ENCODE measurements around the gene ATP6V1G1. TPM values are rescaled to one million over a fixed set of nuclear protein-coding genes. Genes with fewer than 3 reads are reported as not detected.

Gene ATP6V1G1, protein sequence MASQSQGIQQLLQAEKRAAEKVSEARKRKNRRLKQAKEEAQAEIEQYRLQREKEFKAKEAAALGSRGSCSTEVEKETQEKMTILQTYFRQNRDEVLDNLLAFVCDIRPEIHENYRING
- 81.1 TPM for total RNA-seq
- long read RNA-seq, transcript ATP6V1G1-201 (3 exons, 1,080 nt): major isoform, 102 of 102 reads
- long read RNA-seq, partial matches to known transcripts: 0 of 102 reads
- long read RNA-seq, other reads (novel, unspliced or antisense): 0 of 102 reads

DNA sequence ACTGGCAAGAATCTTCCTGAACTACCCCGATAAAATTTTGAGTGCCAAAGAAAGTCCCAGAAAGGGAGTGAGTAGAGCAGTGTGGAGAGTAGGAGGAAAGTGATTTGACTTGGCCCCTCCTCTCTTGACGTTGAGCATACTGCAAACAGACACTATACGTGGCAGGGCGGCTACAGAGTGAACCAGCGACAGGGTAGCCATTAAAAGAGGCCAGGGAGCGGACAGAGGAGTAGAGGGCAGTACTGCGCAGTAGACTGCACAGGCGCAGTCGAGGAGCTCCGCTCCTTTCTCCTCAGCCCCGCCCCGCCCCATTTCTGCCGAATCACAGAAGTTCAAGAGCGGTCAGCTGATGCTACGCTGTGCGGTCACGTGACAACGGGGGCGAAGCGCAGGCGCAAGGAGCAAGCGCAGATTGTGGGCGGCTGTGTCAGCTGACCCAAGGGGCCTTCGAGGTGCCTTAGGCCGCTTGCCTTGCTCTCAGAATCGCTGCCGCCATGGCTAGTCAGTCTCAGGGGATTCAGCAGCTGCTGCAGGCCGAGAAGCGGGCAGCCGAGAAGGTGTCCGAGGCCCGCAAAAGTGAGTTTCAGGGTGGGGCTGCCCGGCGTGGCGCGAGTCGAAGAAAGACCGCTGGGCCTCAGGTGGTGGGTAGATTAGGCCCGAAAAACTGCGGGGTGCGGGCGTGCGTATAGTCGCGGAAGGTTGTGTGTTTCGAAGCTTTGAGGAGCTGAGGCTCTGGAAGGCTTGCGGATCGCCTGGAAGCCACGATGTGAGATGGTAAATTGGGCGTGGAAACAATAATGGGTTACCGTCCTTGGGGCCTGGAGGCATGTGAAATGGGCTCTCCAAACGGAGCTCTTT is at the start of gene ATP6V1G1:
Gene ATP6V1G1, plus strand, starts transcription at position 425 of the 858 bp plus-strand sequence. Its CDS starts 70 bp downstream, at position 495.
- Histone ChIP-seq H3K27ac (replicated peaks) (peak within 1 kb of the TSS; percentile 89), H3K27me3 (ENCODE audit: low read depth) (no peaks in the 10 kb centered on the region), H3K4me3 (peak within 1 kb of the TSS; percentile 87), H3K4me1 (peaks cover 54% of the 10 kb centered on the region), H3K9me3 (replicated peaks) (no peaks in the 10 kb centered on the region), H3K36me3 (peaks cover 2% of the 10 kb centered on the region)
- intact Hi-C loops (cut with micrococcal nuclease): no loop called here
- TF ChIP-seq, protein P1, sequence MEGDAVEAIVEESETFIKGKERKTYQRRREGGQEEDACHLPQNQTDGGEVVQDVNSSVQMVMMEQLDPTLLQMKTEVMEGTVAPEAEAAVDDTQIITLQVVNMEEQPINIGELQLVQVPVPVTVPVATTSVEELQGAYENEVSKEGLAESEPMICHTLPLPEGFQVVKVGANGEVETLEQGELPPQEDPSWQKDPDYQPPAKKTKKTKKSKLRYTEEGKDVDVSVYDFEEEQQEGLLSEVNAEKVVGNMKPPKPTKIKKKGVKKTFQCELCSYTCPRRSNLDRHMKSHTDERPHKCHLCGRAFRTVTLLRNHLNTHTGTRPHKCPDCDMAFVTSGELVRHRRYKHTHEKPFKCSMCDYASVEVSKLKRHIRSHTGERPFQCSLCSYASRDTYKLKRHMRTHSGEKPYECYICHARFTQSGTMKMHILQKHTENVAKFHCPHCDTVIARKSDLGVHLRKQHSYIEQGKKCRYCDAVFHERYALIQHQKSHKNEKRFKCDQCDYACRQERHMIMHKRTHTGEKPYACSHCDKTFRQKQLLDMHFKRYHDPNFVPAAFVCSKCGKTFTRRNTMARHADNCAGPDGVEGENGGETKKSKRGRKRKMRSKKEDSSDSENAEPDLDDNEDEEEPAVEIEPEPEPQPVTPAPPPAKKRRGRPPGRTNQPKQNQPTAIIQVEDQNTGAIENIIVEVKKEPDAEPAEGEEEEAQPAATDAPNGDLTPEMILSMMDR (IDR thresholded peaks at IDR 0.05; ENCODE audit: borderline replicate concordance): peak; percentile 32
- DNase-seq: peak; percentile 100

DNA sequence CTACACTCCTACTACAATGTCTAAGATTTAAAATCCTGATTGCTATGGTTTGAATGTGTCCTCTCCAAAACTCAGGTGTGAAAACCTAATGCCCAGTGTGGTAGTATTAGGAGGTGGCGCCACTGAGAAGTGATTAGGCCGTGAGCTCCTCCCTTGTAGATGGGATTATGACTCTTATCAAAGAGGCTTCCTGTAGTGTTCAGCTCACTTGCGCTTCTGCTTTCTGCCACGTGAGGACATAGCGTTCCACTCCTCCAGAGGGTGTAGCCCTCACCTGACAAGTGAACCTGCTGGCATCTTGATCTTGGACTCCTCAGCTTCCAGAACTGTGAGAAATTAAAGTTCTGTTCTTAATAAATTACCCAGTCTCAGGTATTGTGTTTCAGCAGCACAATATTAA is 49.3 kb upstream of the ATP6V1G1 start:
- intact Hi-C loops (cut with micrococcal nuclease): no loop called here
- H3K4me1 ChIP-seq: no peaks in the 10 kb centered on the region
- no peak overlapping the region for H3K4me3 ChIP-seq
- DNase-seq: no peak
- no peak overlapping the region for H3K27ac ChIP-seq (replicated peaks)
- no peaks in the 10 kb centered on the region for H3K9me3 ChIP-seq (replicated peaks)
- no peaks in the 10 kb centered on the region for H3K36me3 ChIP-seq
- H3K27me3 ChIP-seq (ENCODE audit: low read depth): peaks cover 84% of the 10 kb centered on the region
- TF ChIP-seq, protein P1 (IDR thresholded peaks at IDR 0.05; ENCODE audit: borderline replicate concordance): no peak

DNA sequence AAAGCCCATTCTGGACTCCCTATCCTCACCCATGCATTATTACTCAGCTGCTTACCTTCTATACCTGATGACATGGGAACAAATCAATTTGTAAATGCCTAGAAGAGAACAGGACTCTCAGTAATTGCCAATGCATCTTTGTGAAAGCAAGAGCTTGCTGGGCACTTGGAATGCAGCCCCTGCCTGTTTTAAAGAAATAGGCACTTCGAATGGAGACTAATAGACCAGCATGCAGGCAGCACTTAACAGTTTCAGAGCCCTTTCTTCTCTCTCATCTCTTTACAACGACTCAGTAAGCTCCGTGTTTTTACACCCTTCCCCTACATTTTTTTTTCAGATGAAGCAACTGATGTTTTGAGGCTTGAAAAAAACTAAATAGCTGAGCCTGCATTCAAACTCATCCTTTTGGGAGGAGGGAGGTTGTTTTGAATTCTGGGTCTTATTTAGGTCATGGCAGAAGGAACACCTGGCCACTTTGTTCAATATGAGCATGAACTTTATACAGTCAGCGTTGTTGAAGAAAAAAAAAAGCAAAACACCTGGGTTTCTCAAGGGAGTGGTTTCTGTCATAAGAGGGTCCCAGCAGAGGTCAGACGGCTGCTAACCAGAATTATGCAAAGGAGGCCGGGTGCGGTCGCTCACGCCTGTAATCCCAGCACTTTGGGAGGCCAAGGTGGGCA is 47.7 kb upstream of the ATP6V1G1 start:
- no peak for DNase-seq
- TF ChIP-seq, protein P1 (IDR thresholded peaks at IDR 0.05; ENCODE audit: borderline replicate concordance): no peak
- Histone ChIP-seq H3K36me3 (no peaks in the 10 kb centered on the region), H3K9me3 (replicated peaks) (no peaks in the 10 kb centered on the region), H3K4me3 (no peak overlapping the region), H3K27ac (replicated peaks) (no peak overlapping the region), H3K4me1 (no peaks in the 10 kb centered on the region), H3K27me3 (ENCODE audit: low read depth) (peaks cover 84% of the 10 kb centered on the region)
- intact Hi-C loops (cut with micrococcal nuclease): no loop called here

DNA sequence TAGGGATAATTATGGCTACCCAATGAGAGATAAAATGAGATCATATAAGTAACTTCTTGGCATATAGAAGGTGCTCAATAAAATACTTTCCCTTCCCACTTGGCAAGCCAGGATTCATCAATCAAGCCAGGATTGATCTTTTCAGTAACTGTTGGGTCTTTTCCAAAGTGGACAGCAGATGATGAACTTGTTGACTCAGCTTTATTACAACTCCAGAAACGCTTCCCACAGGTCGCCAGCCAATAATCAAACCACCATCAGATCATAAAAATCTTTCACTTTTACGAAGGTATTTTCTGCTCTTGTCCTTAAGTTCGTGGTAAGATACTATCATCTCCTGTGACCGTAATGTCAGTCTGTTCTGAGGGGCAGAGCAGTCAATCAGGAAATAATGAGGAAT is 42.5 kb upstream of the ATP6V1G1 start:
- intact Hi-C loops (cut with micrococcal nuclease): no loop called here
- Histone ChIP-seq H3K27ac (replicated peaks) (no peak overlapping the region), H3K36me3 (no peaks in the 10 kb centered on the region), H3K27me3 (ENCODE audit: low read depth) (peaks cover 91% of the 10 kb centered on the region), H3K4me3 (no peak overlapping the region), H3K4me1 (no peaks in the 10 kb centered on the region), H3K9me3 (replicated peaks) (no peaks in the 10 kb centered on the region)
- DNase-seq: no peak
- TF ChIP-seq, protein P1 (IDR thresholded peaks at IDR 0.05; ENCODE audit: borderline replicate concordance): no peak

DNA sequence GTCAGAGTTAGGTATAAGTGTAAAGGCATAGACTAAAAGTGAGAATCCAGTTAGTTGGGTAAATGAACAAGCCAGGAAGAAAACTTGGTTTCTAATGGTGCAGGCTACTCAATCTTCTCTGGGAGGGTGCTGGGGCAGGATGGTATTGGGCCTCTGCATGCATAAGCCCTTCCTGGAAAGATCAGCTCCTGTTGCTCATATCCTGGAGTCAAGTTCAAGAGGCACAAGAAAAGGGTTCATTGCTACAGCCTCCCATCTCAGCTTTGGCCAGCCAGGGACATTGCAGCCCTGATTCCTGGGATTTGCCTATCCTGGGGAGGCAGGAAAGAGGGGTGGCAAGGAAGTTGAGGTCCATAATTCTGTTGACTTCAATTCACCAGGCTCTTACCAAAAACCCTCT is 40.7 kb upstream of the ATP6V1G1 start:
- Histone ChIP-seq H3K27ac (replicated peaks) (no peak overlapping the region), H3K9me3 (replicated peaks) (no peaks in the 10 kb centered on the region), H3K4me1 (no peaks in the 10 kb centered on the region), H3K36me3 (no peaks in the 10 kb centered on the region), H3K4me3 (no peak overlapping the region), H3K27me3 (ENCODE audit: low read depth) (peaks cover 90% of the 10 kb centered on the region)
- DNase-seq: no peak
- intact Hi-C loops (cut with micrococcal nuclease): no loop called here
- TF ChIP-seq, protein P1 (IDR thresholded peaks at IDR 0.05; ENCODE audit: borderline replicate concordance): no peak

Measured in left ventricle myocardium inferior (tissue), 1 donor.